KOPT-K1 (cell line): ENCODE measurements around the gene MANF.

Experiments used
- H3K27ac ChIP-seq: fragments of 200-600 bp; sonication (generic); 2 replicates; pipeline ENCODE4 v1.5.1; 2016; ENCODE audit warnings: antibody characterized with exemption, mild to moderate bottlenecking, low read depth, low read length; ENCODE audit not compliant: poor library complexity, severe bottlenecking
- H3K36me3 ChIP-seq: fragments of 200-600 bp; sonication (generic); 2 replicates; pipeline ENCODE4 v1.5.1; 2017; ENCODE audit warnings: antibody characterized with exemption, mild to moderate bottlenecking, low read length, moderate library complexity; ENCODE audit not compliant: insufficient read depth
- H3K9me3 ChIP-seq: fragments of 200-600 bp; sonication (generic); 2 replicates; pipeline ENCODE4 v1.5.1; 2017; ENCODE audit warnings: antibody characterized with exemption, low read length, mild to moderate bottlenecking; ENCODE audit not compliant: insufficient read depth, poor library complexity, severe bottlenecking

The MANF gene

DNA sequence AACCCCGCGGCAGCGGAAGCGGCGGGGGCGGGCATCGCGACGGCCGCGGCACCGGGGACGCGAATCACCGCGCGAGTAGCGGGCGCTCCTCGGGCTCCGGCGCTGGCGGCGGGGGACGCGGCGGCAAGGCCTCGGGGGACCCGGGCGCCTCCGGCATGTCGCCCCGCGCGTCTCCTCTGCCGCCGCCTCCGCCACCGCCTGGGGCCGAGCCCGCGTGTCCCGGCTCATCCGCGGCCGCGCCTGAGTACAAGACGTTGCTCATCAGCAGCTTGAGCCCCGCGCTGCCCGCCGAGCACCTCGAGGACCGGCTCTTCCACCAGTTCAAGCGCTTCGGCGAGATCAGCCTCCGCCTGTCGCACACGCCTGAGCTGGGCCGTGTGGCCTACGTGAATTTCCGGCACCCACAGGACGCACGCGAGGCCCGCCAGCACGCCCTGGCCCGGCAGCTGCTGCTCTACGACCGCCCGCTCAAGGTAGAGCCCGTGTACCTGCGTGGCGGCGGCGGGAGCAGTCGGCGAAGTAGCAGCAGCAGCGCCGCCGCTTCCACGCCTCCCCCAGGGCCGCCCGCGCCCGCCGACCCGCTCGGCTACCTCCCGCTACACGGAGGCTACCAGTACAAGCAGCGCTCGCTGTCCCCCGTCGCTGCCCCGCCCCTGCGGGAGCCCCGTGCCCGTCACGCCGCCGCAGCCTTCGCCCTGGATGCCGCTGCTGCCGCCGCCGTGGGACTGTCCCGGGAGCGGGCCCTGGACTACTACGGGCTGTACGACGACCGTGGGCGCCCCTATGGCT is 6.7 kb downstream of the MANF start:
- Histone ChIP-seq H3K9me3 (no peaks in the 10 kb centered on the region), H3K36me3 (peaks cover 85% of the 10 kb centered on the region), H3K27ac (peak overlapping the region; percentile 74)

DNA sequence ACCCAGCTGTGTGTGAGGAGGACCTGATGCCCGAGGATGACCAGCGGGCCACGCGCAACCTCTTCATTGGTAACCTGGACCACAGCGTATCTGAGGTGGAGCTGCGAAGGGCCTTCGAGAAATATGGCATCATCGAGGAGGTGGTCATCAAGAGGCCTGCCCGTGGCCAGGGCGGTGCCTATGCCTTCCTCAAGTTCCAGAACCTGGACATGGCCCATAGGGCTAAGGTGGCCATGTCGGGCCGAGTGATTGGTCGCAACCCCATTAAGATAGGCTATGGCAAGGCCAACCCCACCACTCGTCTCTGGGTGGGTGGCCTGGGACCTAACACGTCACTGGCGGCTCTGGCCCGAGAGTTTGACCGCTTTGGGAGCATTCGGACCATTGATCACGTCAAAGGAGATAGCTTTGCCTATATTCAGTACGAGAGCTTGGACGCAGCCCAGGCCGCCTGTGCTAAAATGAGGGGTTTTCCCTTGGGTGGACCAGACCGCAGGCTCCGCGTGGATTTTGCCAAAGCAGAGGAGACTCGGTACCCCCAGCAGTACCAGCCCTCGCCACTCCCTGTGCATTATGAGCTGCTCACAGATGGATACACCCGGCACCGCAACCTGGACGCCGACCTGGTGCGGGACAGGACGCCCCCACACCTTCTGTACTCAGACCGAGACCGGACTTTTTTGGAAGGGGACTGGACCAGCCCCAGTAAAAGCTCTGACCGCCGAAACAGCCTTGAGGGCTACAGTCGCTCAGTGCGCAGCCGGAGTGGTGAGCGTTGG is 7.5 kb downstream of the MANF start:
- Histone ChIP-seq H3K9me3 (no peaks in the 10 kb centered on the region), H3K36me3 (peaks cover 85% of the 10 kb centered on the region), H3K27ac (peak overlapping the region; percentile 74)

DNA sequence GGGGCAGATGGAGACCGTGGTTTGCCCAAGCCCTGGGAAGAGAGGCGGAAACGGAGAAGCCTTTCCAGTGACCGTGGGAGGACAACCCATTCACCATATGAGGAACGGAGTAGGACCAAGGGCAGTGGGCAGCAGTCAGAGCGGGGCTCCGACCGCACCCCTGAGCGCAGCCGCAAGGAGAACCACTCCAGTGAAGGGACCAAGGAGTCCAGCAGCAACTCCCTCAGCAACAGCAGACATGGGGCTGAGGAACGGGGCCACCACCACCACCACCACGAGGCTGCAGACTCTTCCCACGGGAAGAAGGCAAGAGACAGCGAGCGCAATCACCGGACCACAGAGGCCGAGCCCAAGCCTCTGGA is 8.0 kb downstream of the MANF start:
- Histone ChIP-seq H3K27ac (no peak overlapping the region), H3K36me3 (peaks cover 85% of the 10 kb centered on the region)

DNA sequence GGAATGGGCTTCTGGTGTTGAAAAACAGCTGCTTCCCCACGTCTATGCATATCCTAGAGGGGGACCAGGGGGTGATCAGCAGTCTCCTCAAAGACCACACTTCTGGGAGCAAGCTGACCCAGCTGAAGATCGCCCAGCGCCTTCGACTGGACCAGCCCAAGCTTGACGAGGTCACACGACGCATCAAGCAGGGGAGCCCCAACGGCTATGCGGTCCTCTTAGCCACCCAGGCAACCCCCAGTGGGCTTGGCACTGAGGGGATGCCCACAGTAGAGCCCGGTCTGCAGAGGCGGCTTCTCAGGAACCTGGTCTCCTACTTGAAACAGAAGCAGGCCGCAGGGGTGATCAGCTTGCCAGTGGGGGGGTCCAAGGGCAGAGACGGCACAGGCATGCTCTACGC is 8.5 kb downstream of the MANF start:
- no peaks in the 10 kb centered on the region for H3K9me3 ChIP-seq
- peaks cover 85% of the 10 kb centered on the region for H3K36me3 ChIP-seq
- no peak overlapping the region for H3K27ac ChIP-seq

More for the DNA sequence above, 8.0 kb downstream of the MANF start:
- H3K9me3 ChIP-seq: no peaks in the 10 kb centered on the region

DNA sequence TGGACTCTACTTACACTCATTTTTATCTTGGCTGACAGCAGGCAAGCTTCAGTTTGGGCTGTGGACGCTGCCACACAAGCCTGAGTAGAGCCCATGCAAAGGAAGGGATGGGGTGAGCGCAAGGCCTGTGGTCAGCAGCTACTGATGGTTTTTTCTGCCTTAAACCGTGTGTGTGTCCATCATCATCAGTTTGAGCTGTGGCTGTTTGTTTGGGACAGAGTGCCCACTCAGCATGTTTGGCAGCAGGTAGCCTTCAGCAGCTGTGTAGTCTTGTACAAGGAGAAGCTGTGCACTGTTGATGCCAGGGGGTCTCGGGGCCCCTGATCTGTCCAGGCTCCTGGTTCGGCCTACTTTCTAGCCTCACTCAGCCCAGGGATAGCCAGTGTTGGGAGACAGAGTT is 9.4 kb downstream of the MANF start:
- H3K36me3 ChIP-seq: peaks cover 85% of the 10 kb centered on the region
- no peak overlapping the region for H3K27ac ChIP-seq
- H3K9me3 ChIP-seq: no peaks in the 10 kb centered on the region

DNA sequence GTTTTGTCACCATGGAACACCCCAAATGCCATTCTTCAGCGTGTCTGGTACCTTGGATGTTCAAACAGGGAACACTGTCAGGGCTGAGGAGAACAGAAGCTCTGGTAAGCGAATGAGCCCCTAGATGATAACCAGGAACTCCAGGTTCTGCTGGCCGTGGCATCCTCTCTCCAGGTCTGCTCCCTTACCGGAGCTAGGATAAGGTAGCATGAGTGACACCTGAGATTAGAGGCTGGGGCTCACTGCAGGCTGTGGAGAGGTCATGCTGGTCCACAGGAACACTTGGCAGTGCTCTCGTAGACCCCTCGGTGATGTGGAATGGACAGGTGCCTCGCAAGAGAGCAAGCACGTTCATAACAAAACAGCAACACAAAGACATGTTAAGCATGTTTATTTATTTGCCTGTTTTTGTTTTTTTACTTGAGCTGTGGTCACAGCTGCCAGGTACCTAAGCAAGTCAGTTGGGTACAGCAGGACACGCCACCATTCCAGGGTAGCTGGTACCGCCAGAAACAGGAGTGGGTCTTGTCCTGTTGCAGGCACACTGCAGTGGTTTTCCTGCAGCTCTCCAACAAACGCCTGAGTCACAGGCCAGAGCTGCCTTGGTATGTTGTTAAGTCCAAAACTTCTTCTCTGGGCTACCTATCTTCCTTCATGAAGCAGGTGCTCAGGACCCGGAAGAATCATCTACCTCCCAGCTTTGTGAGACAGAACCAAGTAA is 10.6 kb downstream of the MANF start:
- Histone ChIP-seq H3K9me3 (no peaks in the 10 kb centered on the region), H3K27ac (no peak overlapping the region), H3K36me3 (peaks cover 86% of the 10 kb centered on the region)

DNA sequence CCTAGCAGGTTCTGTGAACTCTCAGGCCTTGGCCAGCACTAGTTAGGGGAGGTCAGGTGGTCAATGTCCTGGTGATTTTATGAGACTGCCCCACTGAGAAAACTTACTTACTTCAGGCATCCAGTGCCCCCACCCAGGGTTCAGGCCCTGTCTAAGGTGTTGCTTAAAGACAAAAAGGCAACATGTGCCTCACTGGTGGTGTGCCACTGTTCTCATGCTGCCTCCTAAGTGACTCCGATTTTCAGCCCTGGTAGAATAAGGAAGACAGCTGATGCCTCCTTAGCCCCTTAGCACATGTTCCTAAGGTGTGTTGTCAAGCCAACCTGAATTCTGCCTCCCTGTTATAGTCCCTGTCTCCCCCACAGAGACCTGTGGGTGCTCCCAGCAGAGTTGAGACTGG is 11.3 kb downstream of the MANF start:
- H3K27ac ChIP-seq: no peak overlapping the region

DNA sequence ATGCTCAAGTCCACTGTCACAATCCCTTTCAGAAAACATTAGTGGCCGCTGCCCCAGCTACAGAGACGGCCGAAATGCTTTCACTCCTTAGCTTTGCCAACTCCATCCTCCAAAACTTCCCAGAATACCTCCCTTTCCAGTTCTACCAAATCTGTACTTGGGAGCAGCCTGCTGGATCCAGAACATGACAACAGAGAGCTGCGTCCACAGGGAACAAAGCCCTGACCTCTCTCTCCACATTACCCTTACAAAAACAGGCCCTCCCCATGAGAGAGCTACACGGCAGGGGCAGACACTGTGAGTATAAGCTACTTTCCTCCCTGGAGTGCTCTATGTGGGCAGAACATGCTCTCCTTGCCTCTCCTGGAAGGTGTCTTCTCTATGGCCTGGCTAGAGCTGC is 12.3 kb downstream of the MANF start:
- Histone ChIP-seq H3K36me3 (peaks cover 100% of the 10 kb centered on the region), H3K9me3 (no peaks in the 10 kb centered on the region), H3K27ac (no peak overlapping the region)

More for the DNA sequence above, 11.3 kb downstream of the MANF start:
- Histone ChIP-seq H3K9me3 (no peaks in the 10 kb centered on the region), H3K36me3 (peaks cover 93% of the 10 kb centered on the region)

DNA sequence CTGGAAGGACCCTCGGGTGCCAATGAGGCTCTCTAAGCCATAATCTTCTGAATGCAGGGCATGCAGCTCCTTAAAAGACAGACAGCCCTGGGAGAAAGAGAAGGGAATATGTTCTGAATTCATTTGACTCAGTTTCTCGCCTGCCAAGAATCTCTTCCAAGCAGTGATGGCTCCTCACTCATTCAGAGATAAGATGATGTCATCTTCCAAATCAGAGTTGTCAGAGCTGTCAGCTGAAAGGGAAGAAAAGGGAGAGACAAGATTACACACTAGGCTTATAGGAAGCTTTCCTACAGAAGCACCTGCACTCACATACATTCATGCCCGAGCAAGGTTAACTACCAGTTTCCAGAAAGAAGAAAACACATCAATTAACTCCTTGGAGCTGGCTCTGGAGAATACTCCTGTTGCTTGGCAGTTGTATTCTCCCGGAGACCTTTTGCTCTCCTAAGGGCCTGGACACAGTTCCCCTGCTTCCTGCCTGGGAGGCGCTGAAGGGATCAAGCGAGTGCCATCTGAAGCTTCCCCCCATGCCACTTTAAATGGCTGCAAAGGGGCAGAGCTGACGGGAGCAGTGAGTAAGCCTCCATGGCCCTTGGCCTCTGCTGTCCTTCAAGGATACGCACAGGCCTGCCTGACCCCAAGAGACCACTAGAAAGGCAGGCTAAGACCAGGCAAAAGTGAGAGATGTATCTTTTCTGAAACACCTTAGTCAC is 13.7 kb downstream of the MANF start:
- Histone ChIP-seq H3K9me3 (no peaks in the 10 kb centered on the region), H3K27ac (no peak overlapping the region), H3K36me3 (peaks cover 100% of the 10 kb centered on the region)

DNA sequence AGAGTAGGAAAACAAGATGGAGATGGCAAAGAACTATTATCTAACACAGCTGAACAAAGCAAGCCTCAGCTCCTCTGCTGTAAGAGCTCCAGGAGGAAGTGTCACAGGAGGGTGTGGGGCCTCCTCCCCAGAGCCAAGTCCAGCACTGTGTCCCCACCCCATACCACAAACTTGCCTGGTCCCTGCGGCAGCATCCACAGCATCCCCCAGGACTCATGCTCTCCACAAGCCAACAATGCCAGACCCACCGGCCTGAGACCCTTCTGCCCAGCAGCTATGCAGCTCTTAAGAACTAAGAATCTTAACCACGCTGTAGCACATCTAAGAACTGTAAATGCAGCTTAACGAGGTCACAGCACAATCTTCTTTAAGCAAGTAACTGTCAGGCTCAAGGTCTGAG is 15.1 kb downstream of the MANF start:
- H3K36me3 ChIP-seq: peaks cover 99% of the 10 kb centered on the region
- no peak overlapping the region for H3K27ac ChIP-seq
- no peaks in the 10 kb centered on the region for H3K9me3 ChIP-seq

DNA sequence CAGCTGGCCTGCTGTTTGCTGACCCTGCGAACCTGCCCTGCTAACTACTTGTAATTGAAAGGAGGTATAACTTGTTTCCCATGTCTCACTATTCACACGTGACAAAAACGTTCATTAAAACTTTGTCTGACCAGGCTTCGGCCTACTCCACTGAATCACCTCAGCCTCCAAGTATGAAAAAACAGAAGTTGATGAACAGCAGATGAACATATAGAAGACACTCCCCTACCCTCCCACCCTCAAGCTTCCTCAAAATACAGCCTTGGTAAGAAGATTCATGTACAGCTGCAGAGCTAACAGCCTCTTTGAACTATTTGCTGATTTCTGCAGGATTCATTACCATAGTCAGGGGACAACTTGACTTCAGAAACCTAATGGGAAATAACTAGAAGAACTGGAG is 16.6 kb downstream of the MANF start:
- Histone ChIP-seq H3K9me3 (no peaks in the 10 kb centered on the region), H3K36me3 (peaks cover 97% of the 10 kb centered on the region), H3K27ac (no peak overlapping the region)

DNA sequence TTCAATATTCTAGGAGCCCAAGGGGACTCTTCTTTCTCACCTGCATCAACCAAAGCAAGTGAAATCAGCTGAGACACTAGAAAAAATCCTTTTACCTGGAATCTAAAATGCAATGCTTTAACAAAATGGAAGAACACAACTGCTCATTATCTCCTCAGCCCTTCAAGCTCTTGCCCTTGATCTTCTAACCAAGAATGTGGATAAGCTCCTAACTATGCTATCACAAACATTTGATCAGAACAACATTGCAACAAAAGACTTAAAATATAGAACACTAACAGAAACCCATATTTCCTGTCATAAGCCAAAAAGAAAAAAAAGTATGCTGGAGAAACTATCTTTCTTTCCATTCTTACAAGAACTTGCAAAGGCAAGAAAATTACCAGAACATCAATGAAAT is 18.6 kb downstream of the MANF start:
- H3K9me3 ChIP-seq: no peaks in the 10 kb centered on the region
- H3K36me3 ChIP-seq: peaks cover 97% of the 10 kb centered on the region
- no peak overlapping the region for H3K27ac ChIP-seq

DNA sequence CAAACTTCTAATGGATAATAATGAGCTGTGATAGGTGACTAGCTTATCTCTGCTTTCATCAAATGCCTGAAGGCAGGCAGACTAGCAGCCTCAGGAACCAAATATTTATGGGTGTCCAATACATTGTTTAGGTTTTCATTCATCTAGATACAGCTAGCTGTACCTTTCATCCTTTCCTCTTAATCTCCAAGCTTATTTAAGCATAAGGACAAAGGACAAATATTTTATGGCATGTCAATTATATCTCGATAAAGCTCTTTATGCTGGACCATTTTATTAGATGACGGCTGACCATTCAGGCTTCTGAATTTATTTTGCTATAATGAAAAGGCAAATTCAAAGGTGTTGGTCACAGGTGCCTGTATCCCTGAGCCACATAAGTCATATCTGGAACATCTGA is 22.9 kb downstream of the MANF start:
- Histone ChIP-seq H3K36me3 (peaks cover 97% of the 10 kb centered on the region), H3K27ac (no peak overlapping the region), H3K9me3 (no peaks in the 10 kb centered on the region)

DNA sequence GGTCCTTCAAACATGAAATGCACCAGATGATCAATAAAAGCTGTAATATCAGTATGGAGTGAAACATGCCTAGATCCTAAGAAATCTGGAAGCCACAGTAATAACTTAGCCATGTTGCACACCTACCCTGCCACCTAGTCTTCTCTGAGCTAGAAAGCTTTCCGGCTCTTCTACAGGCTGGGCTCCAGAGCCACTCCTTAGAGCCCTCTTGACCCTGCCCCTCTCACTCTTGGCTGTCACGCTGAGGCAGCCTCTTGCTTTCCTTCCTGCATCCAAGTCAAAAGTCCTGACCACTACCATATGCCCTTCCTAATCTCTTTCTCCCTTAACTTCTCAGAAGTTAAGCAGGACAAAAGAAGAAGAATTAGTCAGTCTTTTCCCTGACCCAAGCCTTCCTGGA is 23.7 kb downstream of the MANF start:
- no peak overlapping the region for H3K27ac ChIP-seq
- no peaks in the 10 kb centered on the region for H3K9me3 ChIP-seq
- H3K36me3 ChIP-seq: peaks cover 97% of the 10 kb centered on the region

DNA sequence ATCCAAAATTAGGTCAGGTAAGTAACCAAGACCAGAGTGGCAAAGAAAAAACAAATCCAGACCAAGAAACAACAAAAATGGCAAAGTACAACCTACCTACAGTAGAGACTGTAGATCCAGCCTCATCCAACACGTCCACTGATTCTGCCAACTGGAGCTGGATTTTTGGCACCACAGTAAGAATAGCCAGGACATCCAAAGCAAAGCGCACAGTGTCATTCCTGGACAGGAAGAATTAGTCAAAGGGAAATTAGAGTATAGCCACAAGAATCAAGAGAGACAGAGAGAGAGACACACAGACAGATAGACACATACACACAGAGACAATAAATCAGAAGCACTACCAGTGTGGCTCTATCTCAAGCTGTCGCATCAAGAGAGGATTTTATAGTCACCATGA is 37.1 kb downstream of the MANF start:
- H3K36me3 ChIP-seq: peaks cover 96% of the 10 kb centered on the region
- no peak overlapping the region for H3K27ac ChIP-seq
- H3K9me3 ChIP-seq: no peaks in the 10 kb centered on the region
